SKM-1 treated with dmso at 0.1 percent for 144 hours (cell line): Measurements from ENCODE around the gene FADS6.

ENCODE experiments used
- DNase-seq: peaks from one replicate; lab custom pipeline; 2025; ENCODE audit not compliant: unreplicated experiment; lab: John Stamatoyannopoulos, UW

The FADS6 gene

GRCh38 chr17:74892013-74892841 lies 1.2 kb downstream of the FADS6 start:
- DNase-seq = no peak

GRCh38 chr17:74890554-74890953 lies 2.9 kb downstream of the FADS6 start:
- DNase-seq = no peak

- no peak for DNase-seq
Measured at GRCh38 chr17:74888469-74888868, 5.0 kb downstream of the FADS6 start.

GRCh38 chr17:74883241-74883745 lies 10.1 kb downstream of the FADS6 start:
- no peak for DNase-seq

- DNase-seq = no peak
Measured at GRCh38 chr17:74882517-74883240, 10.8 kb downstream of the FADS6 start.

- no peak for DNase-seq
Measured at GRCh38 chr17:74881073-74881472, 12.4 kb downstream of the FADS6 start.

GRCh38 chr17:74879308-74879707 lies 14.1 kb downstream of the FADS6 start:
- DNase-seq = no peak

- no peak for DNase-seq
Measured at GRCh38 chr17:74878658-74879057, 14.8 kb downstream of the FADS6 start.

GRCh38 chr17:74877592-74878548 lies 15.6 kb downstream of the FADS6 start:
- DNase-seq = no peak

- DNase-seq = no peak
Measured at GRCh38 chr17:74875977-74876593, 17.3 kb downstream of the FADS6 start.

- DNase-seq = no peak
Measured at GRCh38 chr17:74875155-74875976, 18.1 kb downstream of the FADS6 start.

- DNase-seq = no peak
Measured at GRCh38 chr17:74874615-74875037, 18.8 kb downstream of the FADS6 start.

- no peak for DNase-seq
Measured at GRCh38 chr17:74873874-74874614, 19.4 kb downstream of the FADS6 start.

- peak; percentile 99 for DNase-seq
Measured at GRCh38 chr17:74873037-74873873, 20.2 kb downstream of the FADS6 start.

- DNase-seq = no peak
Measured at GRCh38 chr17:74872313-74873036, 21.0 kb downstream of the FADS6 start, which contains the start of gene FDXR. Gene FDXR (minus strand): TSS chr17:74872994. CDS start chr17:74872944, 50 bp downstream.

- no peak for DNase-seq
Measured at GRCh38 chr17:74871356-74872076, 21.9 kb downstream of the FADS6 start.

- no peak for DNase-seq
Measured at GRCh38 chr17:74870512-74870911, 22.9 kb downstream of the FADS6 start.
